ENCODE results near the gene STARD9. TPM values are rescaled to one million over a fixed set of nuclear protein-coding genes. Genes with fewer than 3 reads are reported as not detected.

Gene STARD9
- polyA plus RNA-seq, 1 donor (not counting 4 experiments of a cell fraction or from before 2014, with no cell fraction given) = 0.76 TPM

GRCh38 chr15:42692536-42692935, 117.1 kb downstream of the STARD9 start:
- peaks cover 14% of the 10 kb centered on the region for H3K4me1 ChIP-seq (ENCODE audit: control insufficient read depth, extremely low read depth, insufficient read depth, low read length)
- H3K36me3 ChIP-seq (ENCODE audit: control insufficient read depth in 2 of 2, extremely low read depth in 1 of 2, insufficient read depth in 2 of 2, low read length in 2 of 2) = peaks cover 0 to 6% of the 10 kb centered on the region in 2 experiments
- dilution Hi-C loops (cut with MboI; ENCODE audit: extremely low pct_ligation_motif_present, low sequenced_read_pairs) = no loop called here
- no peaks in the 10 kb centered on the region for H4K20me1 ChIP-seq (ENCODE audit: control insufficient read depth, extremely low read depth, insufficient read depth, low read length)
- H3K9me1 ChIP-seq (ENCODE audit: control insufficient read depth, extremely low read depth, insufficient read depth, low read length) = no peaks in the 10 kb centered on the region
- H2AFZ ChIP-seq (ENCODE audit: control insufficient read depth, low read length) = no peak overlapping the region
- no peak for TF ChIP-seq EZH2 (IDR thresholded peaks at IDR 0.05; ENCODE audit: low read length)
- TF ChIP-seq, protein P1, sequence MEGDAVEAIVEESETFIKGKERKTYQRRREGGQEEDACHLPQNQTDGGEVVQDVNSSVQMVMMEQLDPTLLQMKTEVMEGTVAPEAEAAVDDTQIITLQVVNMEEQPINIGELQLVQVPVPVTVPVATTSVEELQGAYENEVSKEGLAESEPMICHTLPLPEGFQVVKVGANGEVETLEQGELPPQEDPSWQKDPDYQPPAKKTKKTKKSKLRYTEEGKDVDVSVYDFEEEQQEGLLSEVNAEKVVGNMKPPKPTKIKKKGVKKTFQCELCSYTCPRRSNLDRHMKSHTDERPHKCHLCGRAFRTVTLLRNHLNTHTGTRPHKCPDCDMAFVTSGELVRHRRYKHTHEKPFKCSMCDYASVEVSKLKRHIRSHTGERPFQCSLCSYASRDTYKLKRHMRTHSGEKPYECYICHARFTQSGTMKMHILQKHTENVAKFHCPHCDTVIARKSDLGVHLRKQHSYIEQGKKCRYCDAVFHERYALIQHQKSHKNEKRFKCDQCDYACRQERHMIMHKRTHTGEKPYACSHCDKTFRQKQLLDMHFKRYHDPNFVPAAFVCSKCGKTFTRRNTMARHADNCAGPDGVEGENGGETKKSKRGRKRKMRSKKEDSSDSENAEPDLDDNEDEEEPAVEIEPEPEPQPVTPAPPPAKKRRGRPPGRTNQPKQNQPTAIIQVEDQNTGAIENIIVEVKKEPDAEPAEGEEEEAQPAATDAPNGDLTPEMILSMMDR (optimal IDR thresholded peaks at IDR 0.05 in 1 of 3, IDR thresholded peaks at IDR 0.05 in 1 of 3, conservative IDR thresholded peaks at IDR 0.05 in 1 of 3; ENCODE audit: extremely low read depth in 1 of 3, insufficient read depth in 2 of 3, low read length in 3 of 3) = no peak
- no peaks in the 10 kb centered on the region for H3K9me3 ChIP-seq (ENCODE audit: control insufficient read depth, low read depth, low read length)
- no peak overlapping the region for H3K4me3 ChIP-seq (ENCODE audit: control insufficient read depth in 2 of 3, extremely low read depth in 1 of 3, insufficient read depth in 2 of 3, low read depth in 1 of 3, low read length in 3 of 3)
- no peak overlapping the region for H3K4me2 ChIP-seq (ENCODE audit: control insufficient read depth, extremely low read depth, insufficient read depth, low read depth, low read length)
- H3K27me3 ChIP-seq (ENCODE audit: control insufficient read depth, extremely low read depth, insufficient read depth, low read length) = no peaks in the 10 kb centered on the region
- DNase-seq (ENCODE audit: low read depth, low spot score) (no peak), FAIRE-seq (no peak)
- no peak overlapping the region for H3K9ac ChIP-seq (ENCODE audit: control insufficient read depth, extremely low read depth, insufficient read depth, low read length)
- no peak overlapping the region for H3K27ac ChIP-seq (ENCODE audit: control insufficient read depth, insufficient read depth, low read length)
- H3K79me2 ChIP-seq (ENCODE audit: control insufficient read depth, insufficient read depth, low read length) = no peaks in the 10 kb centered on the region

- Histone ChIP-seq H3K79me2 (ENCODE audit: control insufficient read depth, insufficient read depth, low read length) (no peaks in the 10 kb centered on the region), H3K36me3 (ENCODE audit: control insufficient read depth in 2 of 2, extremely low read depth in 1 of 2, insufficient read depth in 2 of 2, low read length in 2 of 2) (peaks cover 0 to 6% of the 10 kb centered on the region in 2 experiments), H4K20me1 (ENCODE audit: control insufficient read depth, extremely low read depth, insufficient read depth, low read length) (no peaks in the 10 kb centered on the region), H3K9ac (ENCODE audit: control insufficient read depth, extremely low read depth, insufficient read depth, low read length) (no peak overlapping the region), H3K27me3 (ENCODE audit: control insufficient read depth, extremely low read depth, insufficient read depth, low read length) (no peaks in the 10 kb centered on the region), H2AFZ (ENCODE audit: control insufficient read depth, low read length) (no peak overlapping the region), H3K9me3 (ENCODE audit: control insufficient read depth, low read depth, low read length) (no peaks in the 10 kb centered on the region), H3K9me1 (ENCODE audit: control insufficient read depth, extremely low read depth, insufficient read depth, low read length) (no peaks in the 10 kb centered on the region), H3K27ac (ENCODE audit: control insufficient read depth, insufficient read depth, low read length) (no peak overlapping the region), H3K4me1 (ENCODE audit: control insufficient read depth, extremely low read depth, insufficient read depth, low read length) (peaks cover 9% of the 10 kb centered on the region), H3K4me3 (ENCODE audit: control insufficient read depth in 2 of 3, extremely low read depth in 1 of 3, insufficient read depth in 2 of 3, low read depth in 1 of 3, low read length in 3 of 3) (no peak overlapping the region), H3K4me2 (ENCODE audit: control insufficient read depth, extremely low read depth, insufficient read depth, low read depth, low read length) (no peak overlapping the region)
- dilution Hi-C loops (cut with MboI; ENCODE audit: extremely low pct_ligation_motif_present, low sequenced_read_pairs) = no loop called here
- TF ChIP-seq, protein P1 (optimal IDR thresholded peaks at IDR 0.05 in 1 of 3, IDR thresholded peaks at IDR 0.05 in 1 of 3, conservative IDR thresholded peaks at IDR 0.05 in 1 of 3; ENCODE audit: extremely low read depth in 1 of 3, insufficient read depth in 2 of 3, low read length in 3 of 3) = no peak
- TF ChIP-seq EZH2 (IDR thresholded peaks at IDR 0.05; ENCODE audit: low read length) = no peak
- FAIRE-seq (no peak), DNase-seq (ENCODE audit: low read depth, low spot score) (no peak)
Observed at GRCh38 chr15:42692997-42693396, 117.6 kb downstream of the STARD9 start.

All from keratinocyte (primary cell).